Hepatocyte (in vitro differentiated cells): ENCODE measurements around the gene METTL23. TPM values are rescaled to one million over a fixed set of nuclear protein-coding genes. Genes with fewer than 3 reads are reported as not detected.
A peak's percentile ranks its signal among the peaks of the same experiment; 100 is the strongest.

ENCODE experiments used
- DNase-seq: peaks from one replicate; pipeline ENCODE4 v3.0.0-alpha.2; 2016; ENCODE audit warnings: low spot score
- H2AFZ ChIP-seq: fragments of 200-600 bp; sonication (generic); 2 replicates; pipeline ENCODE4 v1.6.0; 2016; ENCODE audit warnings: antibody characterized with exemption, mild to moderate bottlenecking
- H3K27ac ChIP-seq: fragments of 200-600 bp; sonication (generic); 2 replicates; pipeline ENCODE4 v1.5.1; 2016; ENCODE audit warnings: mild to moderate bottlenecking
- H3K27me3 ChIP-seq: fragments of 200-600 bp; sonication (generic); 2 replicates; pipeline ENCODE4 v1.6.1; 2016
- H3K36me3 ChIP-seq: fragments of 200-600 bp; sonication (generic); replicated peaks from 2 replicates; pipeline ENCODE4 v1.5.1; 2016; ENCODE audit warnings: low read depth; ENCODE audit not compliant: insufficient read depth
- H3K4me1 ChIP-seq: fragments of 200-600 bp; sonication (generic); 2 replicates; pipeline ENCODE4 v1.5.1; 2016; ENCODE audit warnings: mild to moderate bottlenecking, moderate library complexity; ENCODE audit not compliant: insufficient read depth
- H3K4me2 ChIP-seq: fragments of 200-600 bp; sonication (generic); 2 replicates; pipeline ENCODE4 v1.6.0; 2016
- H3K4me3 ChIP-seq: fragments of 200-600 bp; sonication (generic); 2 replicates; pipeline ENCODE4 v1.5.1; 2016; ENCODE audit warnings: mild to moderate bottlenecking
- H3K79me2 ChIP-seq: fragments of 200-600 bp; sonication (generic); 2 replicates; pipeline ENCODE4 v1.6.0; 2017; ENCODE audit warnings: mild to moderate bottlenecking
- H3K9me2 ChIP-seq: fragments of 200-600 bp; sonication (generic); replicated peaks from 2 replicates; pipeline ENCODE4 v1.6.0; 2017; ENCODE audit warnings: mild to moderate bottlenecking; ENCODE audit not compliant: insufficient read depth
- H3K9me3 ChIP-seq: fragments of 200-600 bp; sonication (generic); 2 replicates; pipeline ENCODE4 v1.5.1; 2016; ENCODE audit warnings: low read depth, mild to moderate bottlenecking
- H4K20me1 ChIP-seq: fragments of 200-600 bp; sonication (generic); 2 replicates; pipeline ENCODE4 v1.6.0; 2016; ENCODE audit warnings: mild to moderate bottlenecking; ENCODE audit not compliant: insufficient read depth, poor library complexity, severe bottlenecking
- EZH2 ChIP-seq: fragments of 200-600 bp; sonication (generic); IDR thresholded peaks from 2 replicates; pipeline ENCODE4 v1.6.1; 2016; ENCODE audit warnings: antibody characterized with exemption, mild to moderate bottlenecking, borderline replicate concordance
- EZH2phosphoT487 ChIP-seq: fragments of 200-600 bp; sonication (generic); IDR thresholded peaks from one replicate; pipeline ENCODE4 v1.6.1; 2018; ENCODE audit warnings: antibody characterized with exemption, mild to moderate bottlenecking, low read depth, moderate library complexity; ENCODE audit not compliant: unreplicated experiment, severe bottlenecking
- WGBS: methylation state at CpG from one replicate; pipeline ENCODE4 v1.1.6; 2016; ENCODE audit warnings: low lambda C conversion rate; ENCODE audit errors: missing lambda C conversion rate; 5-methylcytosine and 5-hydroxymethylcytosine counted together
- polyA plus RNA-seq: library from polyadenylated mRNA; unstranded; fragments of >200 nt; fragmentation: Nextera tagmentation; extraction: Ambion mirVana; gene quantifications from 2 replicates; pipeline ENCODE4 v1.2.1, GENCODE V29; 2016
- total RNA-seq: library from RNA; depleted of rRNA; stranded (reverse); fragments of >200 nt; gene quantifications from 2 replicates; pipeline ENCODE4 v1.2.3, GENCODE V29; 2014
- TF ChIP-seq, protein P1 (sequence below): fragments of 200-600 bp; sonication (generic); IDR thresholded peaks from 2 replicates; pipeline ENCODE4 v1.5.1; 2016; ENCODE audit warnings: antibody characterized with exemption, mild to moderate bottlenecking; ENCODE audit not compliant: poor library complexity

METTL23 gene
- total and polyA plus RNA-seq, 2 experiments from 2014 or later, result 36.6 to 56.5 TPM

DNA sequence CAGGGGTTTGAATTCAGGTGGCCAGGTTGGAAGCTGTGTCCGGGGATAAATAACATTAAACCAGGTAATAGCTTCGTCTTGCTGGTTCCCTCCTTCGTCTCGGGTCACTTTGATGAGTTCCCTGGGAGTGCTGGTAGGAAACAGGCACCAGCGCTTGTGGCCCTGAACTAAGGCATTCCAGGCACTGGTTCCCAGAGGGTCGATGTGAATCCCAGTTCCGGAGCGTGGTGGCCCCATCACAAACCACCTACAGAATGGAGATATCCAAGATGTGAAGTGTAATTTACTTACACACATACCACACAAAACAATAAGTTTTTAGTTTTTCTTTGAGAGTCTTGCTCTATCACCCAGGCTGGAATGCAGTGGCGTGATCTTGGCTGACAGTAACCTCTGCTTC is 2.8 kb upstream of the METTL23 start:
- TF ChIP-seq EZH2, result no peak
- no peak for TF ChIP-seq EZH2phosphoT487
- TF ChIP-seq, protein P1, sequence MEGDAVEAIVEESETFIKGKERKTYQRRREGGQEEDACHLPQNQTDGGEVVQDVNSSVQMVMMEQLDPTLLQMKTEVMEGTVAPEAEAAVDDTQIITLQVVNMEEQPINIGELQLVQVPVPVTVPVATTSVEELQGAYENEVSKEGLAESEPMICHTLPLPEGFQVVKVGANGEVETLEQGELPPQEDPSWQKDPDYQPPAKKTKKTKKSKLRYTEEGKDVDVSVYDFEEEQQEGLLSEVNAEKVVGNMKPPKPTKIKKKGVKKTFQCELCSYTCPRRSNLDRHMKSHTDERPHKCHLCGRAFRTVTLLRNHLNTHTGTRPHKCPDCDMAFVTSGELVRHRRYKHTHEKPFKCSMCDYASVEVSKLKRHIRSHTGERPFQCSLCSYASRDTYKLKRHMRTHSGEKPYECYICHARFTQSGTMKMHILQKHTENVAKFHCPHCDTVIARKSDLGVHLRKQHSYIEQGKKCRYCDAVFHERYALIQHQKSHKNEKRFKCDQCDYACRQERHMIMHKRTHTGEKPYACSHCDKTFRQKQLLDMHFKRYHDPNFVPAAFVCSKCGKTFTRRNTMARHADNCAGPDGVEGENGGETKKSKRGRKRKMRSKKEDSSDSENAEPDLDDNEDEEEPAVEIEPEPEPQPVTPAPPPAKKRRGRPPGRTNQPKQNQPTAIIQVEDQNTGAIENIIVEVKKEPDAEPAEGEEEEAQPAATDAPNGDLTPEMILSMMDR, result no peak
- peaks cover 24% of the 10 kb centered on the region for H3K4me1 ChIP-seq
- DNase-seq, result no peak
- no peak overlapping the region for H3K4me3 ChIP-seq
- 98% methylated on average over 9 of the region's 9 CpGs for WGBS
- H3K9me2 ChIP-seq, result no peaks in the 10 kb centered on the region
- peaks cover 6% of the 10 kb centered on the region for H4K20me1 ChIP-seq
- peak overlapping the region; percentile 91 for H3K4me2 ChIP-seq
- H3K27me3 ChIP-seq, result no peaks in the 10 kb centered on the region
- no peak overlapping the region for H3K27ac ChIP-seq
- H3K9me3 ChIP-seq, result no peaks in the 10 kb centered on the region
- peaks cover 62% of the 10 kb centered on the region for H3K79me2 ChIP-seq
- H2AFZ ChIP-seq, result no peak overlapping the region
- peaks cover 11% of the 10 kb centered on the region for H3K36me3 ChIP-seq

DNA sequence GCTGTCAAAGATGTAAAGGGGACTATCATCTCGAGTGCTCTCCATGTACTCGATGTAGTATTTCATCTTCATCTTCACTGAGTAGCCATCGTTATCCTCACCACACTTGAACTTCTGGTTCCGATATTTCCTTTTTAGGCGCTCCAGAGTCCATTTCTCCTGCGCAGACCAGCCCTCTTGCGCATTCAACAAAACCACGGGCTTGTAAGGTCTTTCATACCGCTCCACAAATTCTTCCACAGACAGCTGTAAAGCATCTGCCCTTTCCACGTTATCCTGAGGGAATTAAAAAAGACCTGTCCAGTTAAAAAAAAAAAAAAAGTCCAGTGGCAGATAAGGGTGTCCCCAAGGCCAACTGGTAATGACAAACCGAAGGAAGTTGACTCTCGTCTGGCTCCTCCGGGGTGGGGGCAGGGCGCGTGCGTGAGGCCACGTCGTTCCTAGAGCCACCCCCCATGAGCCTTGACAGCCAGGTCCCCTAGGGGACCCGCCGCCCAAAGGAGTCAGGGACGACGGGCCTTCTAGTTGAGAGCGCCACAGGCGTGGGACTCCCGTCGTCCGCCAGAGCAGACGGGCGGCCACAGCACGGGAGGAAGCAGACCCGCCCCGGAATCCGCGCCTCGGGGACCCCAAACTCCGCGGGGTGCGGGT is 934 bp upstream of the METTL23 start:
- peaks cover 6% of the 10 kb centered on the region for H4K20me1 ChIP-seq
- H3K4me3 ChIP-seq, result peak overlapping the region; percentile 48
- no peaks in the 10 kb centered on the region for H3K9me2 ChIP-seq
- no peak for TF ChIP-seq EZH2
- TF ChIP-seq, protein P1, result no peak
- no peak for TF ChIP-seq EZH2phosphoT487
- H2AFZ ChIP-seq, result peak overlapping the region; percentile 45
- H3K9me3 ChIP-seq, result no peaks in the 10 kb centered on the region
- peaks cover 8% of the 10 kb centered on the region for H3K36me3 ChIP-seq
- peaks cover 24% of the 10 kb centered on the region for H3K4me1 ChIP-seq
- peak overlapping the region; percentile 91 for H3K4me2 ChIP-seq
- peak overlapping the region; percentile 100 for H3K27ac ChIP-seq
- H3K27me3 ChIP-seq, result no peaks in the 10 kb centered on the region
- DNase-seq, result peak; percentile 81
- WGBS, result 18% methylated on average over 32 of the region's 38 CpGs
- peaks cover 79% of the 10 kb centered on the region for H3K79me2 ChIP-seq

DNA sequence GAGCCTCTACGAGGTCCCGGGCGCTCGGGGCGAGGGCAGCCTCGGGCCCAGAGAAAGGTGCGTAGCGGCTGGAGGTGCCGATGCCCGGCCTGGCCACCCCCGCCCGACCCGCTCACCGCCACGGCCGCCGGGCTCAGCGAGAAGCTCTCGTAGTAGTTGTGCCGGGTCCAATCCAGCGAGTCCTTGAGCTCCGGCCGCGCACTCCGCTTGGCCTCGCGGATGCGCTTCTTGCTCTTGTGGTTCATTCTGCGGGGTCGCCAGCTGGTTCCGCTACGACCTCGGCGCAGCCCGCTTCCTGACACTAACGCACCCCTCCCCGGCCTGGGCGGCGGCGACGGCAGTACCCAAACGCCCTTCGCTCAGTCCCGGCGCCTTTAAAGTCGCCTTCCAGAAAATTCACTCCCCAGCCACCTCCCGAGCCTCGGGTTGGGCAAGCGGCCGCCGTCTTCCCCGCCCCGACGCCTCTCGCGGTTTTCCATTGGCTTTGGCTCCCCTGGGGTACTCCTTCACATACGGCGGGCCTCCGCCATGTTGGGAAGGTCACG is 336 bp upstream of the METTL23 start, which contains the start of gene JMJD6:
JMJD6 (minus strand) TSS at position 376 of the 545 bp plus-strand sequence; CDS start at position 245, 131 bp downstream.
- Histone ChIP-seq H3K9me3 (no peaks in the 10 kb centered on the region), H3K4me2 (peak within 1 kb of the TSS; percentile 91), H3K79me2 (peaks cover 81% of the 10 kb centered on the region), H2AFZ (peak within 1 kb of the TSS; percentile 81), H3K9me2 (no peaks in the 10 kb centered on the region), H3K4me1 (peaks cover 24% of the 10 kb centered on the region), H3K27ac (peak within 1 kb of the TSS; percentile 100), H3K4me3 (peak within 1 kb of the TSS; percentile 82), H3K36me3 (peaks cover 8% of the 10 kb centered on the region), H3K27me3 (no peaks in the 10 kb centered on the region), H4K20me1 (peaks cover 6% of the 10 kb centered on the region)
- DNase-seq, result peak; percentile 96
- 2% methylated on average over 40 of the region's 60 CpGs for WGBS
- no peak for TF ChIP-seq EZH2
- no peak for TF ChIP-seq EZH2phosphoT487
- TF ChIP-seq, protein P1, result no peak
